Measurements from ENCODE around the gene CDKAL1. TPM values are rescaled to one million over a fixed set of nuclear protein-coding genes. Genes with fewer than 3 reads are reported as not detected.

The CDKAL1 gene
- total RNA-seq, 1 donor from 2014 or later = 9.6 TPM

DNA sequence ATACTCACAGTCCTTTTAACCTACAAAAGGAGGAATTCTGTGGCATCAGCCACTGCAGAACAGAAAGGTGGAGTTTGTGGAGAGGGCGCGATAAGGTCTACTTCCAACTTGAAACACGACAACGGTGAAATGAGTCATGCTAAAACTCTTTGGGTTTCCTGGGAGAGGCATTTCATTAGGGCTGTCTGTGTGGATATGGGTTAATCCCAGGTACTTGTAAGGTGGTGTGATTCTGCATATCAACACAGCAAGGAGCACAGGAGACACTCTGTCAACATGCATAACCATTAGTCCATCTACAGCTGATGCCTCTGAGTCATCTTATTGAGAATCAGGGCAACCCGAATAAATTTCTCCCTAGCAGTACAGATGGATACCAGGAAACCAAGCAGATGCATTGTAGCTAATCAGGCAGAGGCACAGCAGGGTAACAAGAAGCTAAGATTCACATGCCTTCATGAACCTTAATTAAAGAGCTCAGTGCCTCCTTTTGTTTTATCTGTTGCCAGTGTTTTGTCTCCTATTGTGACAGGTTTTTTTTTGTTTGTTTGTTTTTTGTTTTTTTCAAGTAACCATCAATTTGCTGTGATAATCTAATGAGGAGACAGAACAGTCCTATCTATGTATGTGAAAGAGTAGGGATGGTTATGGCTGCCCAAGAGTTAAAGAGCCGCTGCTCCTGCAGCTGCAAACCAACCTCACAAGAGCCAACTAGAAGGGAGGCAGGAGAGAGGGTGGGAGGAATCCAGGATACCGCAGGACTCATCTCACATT is 743.5 kb downstream of the CDKAL1 start:
- TF ChIP-seq, protein P1, sequence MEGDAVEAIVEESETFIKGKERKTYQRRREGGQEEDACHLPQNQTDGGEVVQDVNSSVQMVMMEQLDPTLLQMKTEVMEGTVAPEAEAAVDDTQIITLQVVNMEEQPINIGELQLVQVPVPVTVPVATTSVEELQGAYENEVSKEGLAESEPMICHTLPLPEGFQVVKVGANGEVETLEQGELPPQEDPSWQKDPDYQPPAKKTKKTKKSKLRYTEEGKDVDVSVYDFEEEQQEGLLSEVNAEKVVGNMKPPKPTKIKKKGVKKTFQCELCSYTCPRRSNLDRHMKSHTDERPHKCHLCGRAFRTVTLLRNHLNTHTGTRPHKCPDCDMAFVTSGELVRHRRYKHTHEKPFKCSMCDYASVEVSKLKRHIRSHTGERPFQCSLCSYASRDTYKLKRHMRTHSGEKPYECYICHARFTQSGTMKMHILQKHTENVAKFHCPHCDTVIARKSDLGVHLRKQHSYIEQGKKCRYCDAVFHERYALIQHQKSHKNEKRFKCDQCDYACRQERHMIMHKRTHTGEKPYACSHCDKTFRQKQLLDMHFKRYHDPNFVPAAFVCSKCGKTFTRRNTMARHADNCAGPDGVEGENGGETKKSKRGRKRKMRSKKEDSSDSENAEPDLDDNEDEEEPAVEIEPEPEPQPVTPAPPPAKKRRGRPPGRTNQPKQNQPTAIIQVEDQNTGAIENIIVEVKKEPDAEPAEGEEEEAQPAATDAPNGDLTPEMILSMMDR (IDR thresholded peaks at IDR 0.05) = no peak
- Mint-ChIP-seq H3K27ac (ENCODE audit: unreplicated experiment) (no peak overlapping the region), H3K4me1 (ENCODE audit: low read depth) (peaks cover 5% of the 10 kb centered on the region), H3K27me3 (ENCODE audit: low read depth) (no peaks in the 10 kb centered on the region), H3K36me3 (ENCODE audit: low read depth) (peaks cover under 1% of the 10 kb centered on the region), H3K4me3 (ENCODE audit: unreplicated experiment) (no peak overlapping the region), H3K9me3 (ENCODE audit: low read depth) (peaks cover 6% of the 10 kb centered on the region)
- no peak for DNase-seq (ENCODE audit: low spot score)

DNA sequence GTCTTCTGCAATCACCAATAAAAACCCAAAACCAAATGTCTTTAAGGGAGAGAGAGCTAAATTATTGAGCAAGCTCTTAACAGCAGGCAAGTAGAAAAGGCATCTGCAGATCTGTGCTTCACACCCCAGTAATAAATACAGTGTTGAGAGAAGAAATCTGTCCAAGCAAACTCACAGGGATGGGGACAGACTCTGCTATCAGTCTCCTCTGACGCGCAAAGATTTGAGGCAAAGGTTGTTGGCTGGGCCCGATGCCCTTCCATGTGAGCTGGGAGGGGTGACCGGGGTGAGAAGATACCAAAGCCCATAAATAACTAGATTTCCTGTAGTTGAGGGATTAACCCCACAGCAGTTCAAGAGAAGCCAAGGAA is 744.1 kb downstream of the CDKAL1 start:
- Mint-ChIP-seq H3K36me3 (ENCODE audit: low read depth) (no peaks in the 10 kb centered on the region), H3K4me1 (ENCODE audit: low read depth) (peaks cover 5% of the 10 kb centered on the region), H3K27ac (ENCODE audit: unreplicated experiment) (no peak overlapping the region), H3K27me3 (ENCODE audit: low read depth) (no peaks in the 10 kb centered on the region), H3K9me3 (ENCODE audit: low read depth) (peaks cover 2% of the 10 kb centered on the region), H3K4me3 (ENCODE audit: unreplicated experiment) (no peak overlapping the region)
- no peak for DNase-seq (ENCODE audit: low spot score)
- TF ChIP-seq, protein P1 (IDR thresholded peaks at IDR 0.05) = no peak

DNA sequence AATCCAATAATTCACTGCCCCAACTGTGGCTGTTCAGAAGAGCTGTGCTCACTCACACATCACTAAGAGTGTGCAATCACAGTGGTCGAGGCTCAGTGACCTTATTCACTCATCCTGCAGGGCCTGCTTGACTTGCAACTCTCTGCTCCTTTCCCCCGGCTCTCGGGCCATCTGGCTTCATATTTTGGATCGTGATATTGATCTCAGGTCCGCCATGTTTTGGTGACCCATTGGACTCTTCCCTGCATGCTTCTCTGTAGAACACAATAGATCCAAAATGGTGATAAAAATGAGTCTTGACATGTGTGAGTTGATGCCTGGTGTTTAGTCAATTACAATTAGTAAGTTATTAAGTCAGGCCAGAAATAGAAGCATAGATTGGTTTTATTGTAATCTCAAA is 745.4 kb downstream of the CDKAL1 start:
- H3K4me1 Mint-ChIP-seq (ENCODE audit: low read depth) = peaks cover 5% of the 10 kb centered on the region
- TF ChIP-seq, protein P1 (IDR thresholded peaks at IDR 0.05) = no peak
- no peak for DNase-seq (ENCODE audit: low spot score)
- H3K27me3 Mint-ChIP-seq (ENCODE audit: low read depth) = no peaks in the 10 kb centered on the region
- H3K9me3 Mint-ChIP-seq (ENCODE audit: low read depth) = peaks cover 2% of the 10 kb centered on the region
- no peak overlapping the region for H3K4me3 Mint-ChIP-seq (ENCODE audit: unreplicated experiment)
- no peak overlapping the region for H3K27ac Mint-ChIP-seq (ENCODE audit: unreplicated experiment)
- no peaks in the 10 kb centered on the region for H3K36me3 Mint-ChIP-seq (ENCODE audit: low read depth)

DNA sequence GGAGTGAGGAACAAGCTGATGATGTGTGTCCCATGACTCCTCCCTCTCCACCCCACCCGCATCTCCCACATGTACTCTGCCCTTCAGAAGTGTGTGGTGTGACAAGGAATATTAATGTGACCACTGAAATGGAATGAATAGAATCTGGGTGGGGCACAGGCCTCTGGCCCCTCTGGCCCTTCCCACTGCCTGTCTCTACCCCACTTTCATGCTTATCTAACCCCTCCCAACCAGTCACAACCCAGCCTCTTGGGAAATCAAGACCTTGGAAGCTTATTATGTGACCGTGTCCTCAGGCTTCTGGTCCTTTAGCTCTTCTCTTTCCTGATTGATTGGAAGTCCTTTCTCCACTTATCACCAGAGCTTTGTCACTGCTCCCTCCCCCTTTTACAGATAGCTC is 747.1 kb downstream of the CDKAL1 start:
- no peak overlapping the region for H3K4me3 Mint-ChIP-seq (ENCODE audit: unreplicated experiment)
- no peaks in the 10 kb centered on the region for H3K36me3 Mint-ChIP-seq (ENCODE audit: low read depth)
- peaks cover 2% of the 10 kb centered on the region for H3K9me3 Mint-ChIP-seq (ENCODE audit: low read depth)
- no peak for DNase-seq (ENCODE audit: low spot score)
- H3K4me1 Mint-ChIP-seq (ENCODE audit: low read depth) = peaks cover 5% of the 10 kb centered on the region
- TF ChIP-seq, protein P1 (IDR thresholded peaks at IDR 0.05) = no peak
- no peaks in the 10 kb centered on the region for H3K27me3 Mint-ChIP-seq (ENCODE audit: low read depth)
- H3K27ac Mint-ChIP-seq (ENCODE audit: unreplicated experiment) = no peak overlapping the region

Other genes starting within 250 kb of the CDKAL1 start
- gene E2F3, start 132.6 kb upstream of the CDKAL1 start, total RNA-seq = 16.8 to 18.3 TPM (median 17.1 TPM) in 3 replicates